Measurements from ENCODE around the gene ETHE1. TPM values are rescaled to one million over a fixed set of nuclear protein-coding genes. Genes with fewer than 3 reads are reported as not detected.

Gene ETHE1
- total RNA-seq, 1 donor from 2014 or later = 54.9 TPM

DNA sequence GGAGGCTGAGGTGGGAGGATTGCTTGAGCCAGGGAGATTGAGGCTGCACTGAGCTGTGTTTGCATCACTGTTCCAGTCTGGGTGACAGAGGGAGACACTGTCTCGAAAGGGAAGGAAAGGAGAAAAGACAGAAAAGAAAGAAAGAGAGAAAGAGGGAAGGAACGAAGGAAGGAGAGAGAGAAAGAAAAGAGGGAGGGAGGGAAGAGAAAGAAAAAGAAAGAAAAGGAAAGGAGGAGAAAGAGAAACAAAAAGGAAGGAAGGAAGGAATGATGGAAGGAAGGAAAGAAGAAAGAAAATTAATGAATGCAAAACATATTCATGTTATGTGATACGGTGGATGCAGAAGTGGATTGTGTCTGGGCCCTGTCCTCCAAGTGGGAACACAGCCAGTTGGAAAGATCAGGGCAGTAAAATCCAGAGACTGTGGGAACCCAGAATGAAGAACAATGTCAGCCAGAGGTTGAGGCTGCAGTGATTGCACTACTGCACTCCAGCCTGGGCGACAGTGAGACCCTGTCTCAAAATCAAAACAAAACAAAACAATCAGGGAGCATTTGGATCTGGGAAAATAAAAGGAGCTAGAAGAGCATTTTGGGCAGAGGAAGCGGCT, 28.7 kb downstream of the ETHE1 start:
- intact Hi-C loops (cut with micrococcal nuclease) = no loop called here

DNA sequence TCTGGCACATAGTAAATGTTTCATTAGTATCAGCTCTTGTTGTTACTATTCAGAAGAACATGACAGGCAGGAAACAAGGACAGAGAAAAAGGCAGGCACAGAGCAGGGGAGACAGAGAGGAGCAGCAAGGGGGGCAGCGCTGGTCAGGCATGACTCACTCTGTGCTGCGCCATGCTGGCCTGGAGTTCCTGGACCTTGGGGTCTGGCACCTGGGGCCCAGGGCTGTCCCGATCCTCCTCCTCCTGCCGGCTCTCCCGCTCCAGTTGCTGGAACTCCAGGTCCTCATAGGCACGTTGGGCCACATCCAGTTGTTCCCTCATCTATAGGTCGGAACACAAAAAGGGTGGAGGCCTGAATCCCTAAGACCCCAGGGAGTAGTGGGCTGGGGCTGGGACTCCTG, 30.0 kb downstream of the ETHE1 start:
- intact Hi-C loops (cut with micrococcal nuclease) = no loop called here

DNA sequence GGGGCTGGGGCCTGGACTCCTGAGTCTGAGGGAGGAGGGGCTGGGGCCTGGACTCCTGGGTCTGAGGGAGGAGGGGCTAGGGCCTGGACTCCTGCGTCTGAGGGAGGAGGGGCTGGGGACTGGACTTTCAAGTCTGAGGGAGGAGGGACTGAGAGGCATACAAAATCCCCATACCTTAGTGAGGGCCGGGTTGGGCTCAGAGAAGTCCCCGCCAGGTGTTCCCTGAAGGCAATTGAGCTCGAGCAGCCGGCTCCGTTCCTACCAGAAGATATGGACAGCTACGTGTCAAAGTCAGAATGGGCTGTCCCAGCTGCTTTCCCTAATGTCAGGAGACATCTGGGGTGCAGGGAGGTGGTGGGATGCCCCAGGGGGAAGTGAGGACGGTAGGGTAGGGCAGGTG, 31.9 kb downstream of the ETHE1 start:
- intact Hi-C loops (cut with micrococcal nuclease) = no loop called here

- intact Hi-C loops (cut with micrococcal nuclease) = no loop called here
Observed at GRCh38 chr19:43490759-43491158, 36.2 kb downstream of the ETHE1 start.

GRCh38 chr19:43489979-43490599, 36.9 kb downstream of the ETHE1 start:
- intact Hi-C loops (cut with micrococcal nuclease) = no loop called here

GRCh38 chr19:43489310-43489709, 37.7 kb downstream of the ETHE1 start:
- intact Hi-C loops (cut with micrococcal nuclease) = no loop called here

- intact Hi-C loops (cut with micrococcal nuclease) = no loop called here
Observed at GRCh38 chr19:43488179-43488578, 38.8 kb downstream of the ETHE1 start.

DNA sequence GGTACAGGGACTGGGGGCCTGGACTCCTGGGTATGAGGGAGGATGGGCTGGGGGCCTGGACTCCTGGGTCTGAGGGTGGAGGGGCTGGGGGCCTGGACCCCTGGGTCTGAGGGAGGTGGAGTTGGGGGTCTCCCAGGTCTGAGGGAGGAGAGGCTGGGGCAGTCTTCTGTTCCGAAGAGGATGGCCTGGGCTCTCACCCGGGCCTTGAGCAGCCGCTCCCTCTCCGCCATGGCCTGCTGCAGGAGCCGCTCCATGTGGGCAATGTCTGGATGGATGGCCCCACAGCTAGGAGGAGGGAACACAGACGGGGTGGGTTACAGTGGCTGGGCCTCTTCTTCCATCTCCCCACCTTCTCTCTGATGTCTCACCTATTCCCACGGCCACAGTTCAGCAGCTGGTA, 40.6 kb downstream of the ETHE1 start:
- intact Hi-C loops (cut with micrococcal nuclease) = no loop called here

DNA sequence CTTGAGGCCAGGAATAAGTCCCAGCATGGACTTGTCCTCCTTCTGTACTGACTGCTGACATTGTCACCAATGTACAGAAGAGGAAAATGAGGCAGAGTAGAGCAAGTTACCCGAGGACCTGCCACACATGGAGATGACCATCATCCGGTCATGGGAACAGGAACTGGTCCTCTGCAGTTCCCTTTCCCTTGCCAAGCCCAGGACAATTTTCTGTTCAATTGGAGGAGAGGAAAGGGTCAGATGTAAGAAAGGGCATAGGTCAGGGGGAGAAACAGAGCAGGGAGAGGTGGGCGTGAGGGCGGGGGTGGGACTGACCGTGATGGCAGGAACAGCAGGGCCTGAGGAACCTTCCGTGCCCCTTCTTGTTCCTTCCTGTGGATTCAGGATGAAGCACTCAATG, 41.0 kb downstream of the ETHE1 start:
- intact Hi-C loops (cut with micrococcal nuclease) = no loop called here

DNA sequence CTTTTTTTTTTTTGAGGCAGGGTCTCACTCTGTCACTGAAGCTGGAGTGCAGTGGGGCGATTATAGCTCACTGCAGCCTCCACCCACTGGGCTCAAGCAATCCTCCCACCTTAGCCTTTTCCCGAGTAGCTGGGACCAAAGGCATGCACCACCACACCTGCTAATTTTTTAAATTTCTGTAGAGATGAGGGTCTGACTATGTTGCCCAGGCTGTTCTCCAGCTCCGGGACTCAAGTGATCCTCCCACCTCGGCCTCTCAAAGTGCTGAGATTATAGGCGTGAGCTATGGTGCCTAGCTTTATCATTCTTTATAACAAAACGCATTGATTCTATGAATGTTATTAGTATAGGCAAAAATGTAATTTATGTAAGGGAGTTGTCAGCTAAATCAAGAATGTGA, 43.7 kb downstream of the ETHE1 start:
- intact Hi-C loops (cut with micrococcal nuclease) = no loop called here

GRCh38 chr19:43482193-43482592, 44.8 kb downstream of the ETHE1 start:
- intact Hi-C loops (cut with micrococcal nuclease) = no loop called here

- intact Hi-C loops (cut with micrococcal nuclease) = no loop called here
Observed at GRCh38 chr19:43481701-43482100, 45.3 kb downstream of the ETHE1 start.

- intact Hi-C loops (cut with micrococcal nuclease) = no loop called here
Observed at GRCh38 chr19:43480574-43480973, 46.4 kb downstream of the ETHE1 start.

GRCh38 chr19:43479961-43480561, 46.9 kb downstream of the ETHE1 start:
- intact Hi-C loops (cut with micrococcal nuclease) = no loop called here

GRCh38 chr19:43479226-43479625, 47.8 kb downstream of the ETHE1 start:
- intact Hi-C loops (cut with micrococcal nuclease) = no loop called here

- intact Hi-C loops (cut with micrococcal nuclease) = no loop called here
Observed at GRCh38 chr19:43478323-43478722, 48.7 kb downstream of the ETHE1 start.

DNA sequence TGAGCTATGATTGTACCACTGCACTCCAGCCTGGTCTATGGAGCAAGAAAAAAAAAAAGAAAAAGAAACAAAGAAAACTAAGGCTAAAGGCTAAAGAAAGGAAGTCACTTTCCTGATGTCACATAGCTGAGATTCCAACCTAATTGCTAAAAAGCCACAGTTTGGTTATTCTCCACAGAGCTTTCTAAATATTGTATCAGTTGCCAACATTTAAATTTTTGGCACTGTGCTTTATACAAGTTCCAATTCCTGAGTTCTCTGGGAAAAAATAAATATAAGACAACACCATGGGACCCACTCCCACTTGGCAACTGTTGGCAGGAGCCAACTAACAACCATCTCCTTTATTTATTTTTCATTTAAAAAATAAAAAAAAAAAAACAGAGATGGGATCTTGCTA, 50.4 kb downstream of the ETHE1 start:
- intact Hi-C loops (cut with micrococcal nuclease) = no loop called here

DNA sequence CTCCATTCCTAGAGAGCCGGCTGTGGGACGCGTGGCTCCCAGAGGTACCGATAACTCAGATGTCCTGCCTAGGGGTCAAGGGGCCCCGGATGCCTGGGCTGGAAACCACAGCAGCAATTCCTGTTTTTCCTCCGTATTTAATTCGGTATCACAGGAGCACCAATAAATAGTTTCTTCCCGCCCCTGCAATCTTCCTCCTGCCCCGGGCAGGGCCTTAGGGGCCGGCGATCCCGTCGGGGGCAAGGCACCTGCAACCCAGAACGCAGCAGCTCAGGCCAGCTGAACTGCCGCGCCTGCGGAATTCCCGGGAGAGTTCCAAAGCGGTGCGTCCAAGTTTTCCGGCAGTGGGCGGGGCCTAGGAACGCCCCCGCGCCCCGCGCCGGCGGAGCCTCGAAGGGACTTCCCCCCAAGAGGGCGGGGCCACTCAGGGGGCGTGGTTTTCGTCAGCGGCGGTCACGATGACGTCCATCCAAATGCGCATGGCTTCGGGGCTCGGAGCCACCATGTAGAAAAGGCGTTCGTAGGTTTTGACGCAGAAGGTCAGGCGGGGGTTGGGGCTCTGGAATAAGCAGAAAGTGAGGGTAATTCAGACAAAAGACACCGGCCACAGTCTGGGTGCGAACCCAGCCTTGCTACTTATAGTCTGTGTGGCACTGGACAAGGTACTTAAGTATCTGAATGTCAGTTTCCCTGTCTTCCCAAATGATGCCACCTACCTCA, 51.9 kb downstream of the ETHE1 start:
- intact Hi-C loops (cut with micrococcal nuclease) = loop anchor here (1.0 kb wide), 2 partner anchors 12 to 29 kb away; partner anchors contain the start of gene PHLDB3

- intact Hi-C loops (cut with micrococcal nuclease) = no loop called here
Observed at GRCh38 chr19:43474487-43474886, 52.5 kb downstream of the ETHE1 start.

DNA sequence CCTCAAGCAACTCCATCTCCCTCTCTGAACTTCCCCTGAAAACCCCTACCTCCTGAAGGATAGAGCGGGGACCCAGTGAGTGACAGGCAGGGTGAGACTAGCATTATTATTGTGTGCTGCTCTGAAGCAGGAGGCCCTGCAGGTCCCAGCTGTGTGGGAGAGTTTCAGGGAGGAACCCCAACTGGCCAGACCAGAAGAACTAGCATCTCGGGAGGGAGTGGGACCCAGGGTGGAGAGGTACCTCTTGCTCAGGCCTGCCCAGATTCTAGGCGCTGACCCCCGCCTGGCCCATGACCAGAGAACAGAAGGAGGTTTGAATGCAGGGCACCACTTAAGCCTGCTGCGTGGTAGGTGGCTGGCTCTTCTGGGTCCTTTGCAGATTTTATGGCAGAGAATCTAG, 55.9 kb downstream of the ETHE1 start:
- intact Hi-C loops (cut with micrococcal nuclease) = no loop called here

DNA sequence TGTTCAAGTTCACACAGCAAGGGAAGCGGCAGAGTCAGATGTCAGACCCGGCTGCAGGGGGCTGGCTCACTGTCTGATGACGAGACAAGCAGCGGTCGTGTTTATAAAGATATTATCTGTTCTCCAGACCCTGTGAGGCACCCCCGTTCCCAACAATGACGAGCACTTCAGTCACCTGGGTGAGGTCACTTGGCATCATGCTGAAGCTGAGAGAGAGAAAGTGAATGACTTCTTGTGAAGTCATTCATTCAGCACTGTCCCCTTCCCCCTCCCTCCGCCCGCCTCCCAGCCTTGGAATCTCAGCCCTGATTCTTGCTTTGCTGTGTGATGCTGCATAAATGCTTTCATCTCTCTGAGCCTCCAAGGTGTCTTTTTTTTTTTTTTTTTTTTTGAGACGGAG, 56.7 kb downstream of the ETHE1 start:
- intact Hi-C loops (cut with micrococcal nuclease) = no loop called here

GRCh38 chr19:43469160-43469480, 57.9 kb downstream of the ETHE1 start:
- intact Hi-C loops (cut with micrococcal nuclease) = loop anchor here (10.0 kb wide), 1 partner anchor 316 kb away; the partner anchor contains the start of gene KCNN4

Data from T-helper 2 cell treated with Interferon-gamma antibody and Interleukin-4, amounts not matched to agents 100 ng/mL and 5 ng/mL, for 36 hours (primary cell).